CD4-positive, alpha-beta T cell treated with Interleukin-15 for 4 hours (primary cell): ENCODE measurements around the gene TMEM43.
A peak's percentile ranks its signal among the peaks of the same experiment; 100 is the strongest.
"Not testable (repeated sequence)": the region's sequence is repeated elsewhere in the genome, so short reads cannot be mapped to it uniquely, and the experiment has no call there.

Experiments
- DNase-seq: peaks from one replicate; pipeline ENCODE4 v3.0.0-alpha.2; 2020; ENCODE audit warnings: low spot score

The TMEM43 gene, protein sequence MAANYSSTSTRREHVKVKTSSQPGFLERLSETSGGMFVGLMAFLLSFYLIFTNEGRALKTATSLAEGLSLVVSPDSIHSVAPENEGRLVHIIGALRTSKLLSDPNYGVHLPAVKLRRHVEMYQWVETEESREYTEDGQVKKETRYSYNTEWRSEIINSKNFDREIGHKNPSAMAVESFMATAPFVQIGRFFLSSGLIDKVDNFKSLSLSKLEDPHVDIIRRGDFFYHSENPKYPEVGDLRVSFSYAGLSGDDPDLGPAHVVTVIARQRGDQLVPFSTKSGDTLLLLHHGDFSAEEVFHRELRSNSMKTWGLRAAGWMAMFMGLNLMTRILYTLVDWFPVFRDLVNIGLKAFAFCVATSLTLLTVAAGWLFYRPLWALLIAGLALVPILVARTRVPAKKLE

GRCh38 chr3:14124615-14125192 is at the start of gene TMEM43, which contains the start of gene CHCHD4:
Gene TMEM43 (plus strand): TSS chr3:14125052. CDS start chr3:14125194, 142 bp downstream.
Gene CHCHD4 (minus strand): TSS chr3:14124870. CDS start chr3:14124676, 194 bp downstream.
- DNase-seq, result peak; percentile 99

- DNase-seq, result not testable (repeated sequence)
Measured at GRCh38 chr3:14075233-14075632, 49.6 kb upstream of the TMEM43 start.

GRCh38 chr3:14077310-14077709 is 47.5 kb upstream of the TMEM43 start:
- DNase-seq, result no peak

- DNase-seq, result no peak
Measured at GRCh38 chr3:14082108-14082657, 42.7 kb upstream of the TMEM43 start.

DNA sequence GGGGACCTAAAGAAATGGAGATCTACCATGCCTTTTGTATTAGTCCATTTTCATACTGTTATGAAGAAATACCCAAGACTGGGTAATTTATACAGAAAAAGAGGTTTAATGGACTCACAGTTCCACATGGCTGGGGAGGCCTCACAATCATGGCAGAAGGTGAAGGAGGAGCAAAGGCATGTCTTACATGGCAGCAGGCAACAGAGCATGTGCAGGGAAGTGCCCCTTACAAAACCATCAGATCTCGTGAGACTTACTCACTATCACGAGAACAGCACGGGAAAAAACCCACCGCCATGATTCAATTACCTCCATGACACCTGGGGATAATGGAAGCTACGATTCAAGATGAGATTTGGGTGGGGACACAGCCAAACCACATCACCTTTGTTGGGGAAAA is 37.4 kb upstream of the TMEM43 start:
- not testable (repeated sequence) for DNase-seq

DNA sequence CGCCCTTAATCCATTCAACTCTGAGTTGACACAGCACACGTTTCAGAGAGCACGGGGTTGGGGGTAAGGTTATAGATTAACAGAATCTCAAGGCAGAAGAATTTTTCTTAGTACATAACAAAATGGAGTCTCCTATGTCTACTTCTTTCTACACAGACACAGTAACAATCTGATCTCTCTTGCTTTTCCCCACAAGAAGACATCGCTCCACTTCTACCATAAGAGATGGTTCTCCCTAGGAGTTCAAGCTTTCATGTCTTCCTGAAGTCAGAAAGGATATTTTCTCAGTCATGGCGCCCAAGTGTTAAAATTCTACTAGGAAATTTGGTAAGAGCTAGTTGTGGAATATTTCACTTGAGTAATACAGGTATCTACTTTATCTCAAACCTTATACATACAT is 32.9 kb upstream of the TMEM43 start:
- not testable (repeated sequence) for DNase-seq

DNA sequence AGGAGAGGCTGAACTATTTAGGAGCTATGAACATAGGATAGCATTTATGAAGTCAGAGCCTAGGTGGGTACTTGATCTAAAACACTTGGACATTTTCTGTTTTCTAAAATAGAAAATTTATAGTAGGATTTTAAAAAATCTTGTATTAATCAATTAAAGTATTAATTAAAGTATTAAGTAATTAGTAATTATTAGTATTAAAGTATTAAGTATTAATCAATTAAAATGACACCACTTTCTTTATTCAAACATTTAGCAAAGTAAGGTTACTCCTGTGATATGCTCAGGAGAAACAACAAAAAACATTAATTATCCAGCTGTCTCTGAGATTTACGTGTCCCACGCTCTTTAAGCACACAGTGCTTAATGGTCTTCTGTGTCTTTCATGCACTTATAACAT is 32.4 kb upstream of the TMEM43 start:
- DNase-seq, result no peak

- no peak for DNase-seq
Measured at GRCh38 chr3:14093831-14094230, 31.0 kb upstream of the TMEM43 start.

GRCh38 chr3:14096742-14097141 is 28.1 kb upstream of the TMEM43 start:
- DNase-seq, result no peak

- DNase-seq, result no peak
Measured at GRCh38 chr3:14097616-14098391, 27.0 kb upstream of the TMEM43 start.

- not testable (repeated sequence) for DNase-seq
Measured at GRCh38 chr3:14109821-14110220, 15.0 kb upstream of the TMEM43 start.

GRCh38 chr3:14110699-14111098 is 14.2 kb upstream of the TMEM43 start:
- no peak for DNase-seq

GRCh38 chr3:14113965-14114635 is 10.8 kb upstream of the TMEM43 start:
- no peak for DNase-seq

GRCh38 chr3:14117468-14118399 is 7.1 kb upstream of the TMEM43 start:
- no peak for DNase-seq

DNA sequence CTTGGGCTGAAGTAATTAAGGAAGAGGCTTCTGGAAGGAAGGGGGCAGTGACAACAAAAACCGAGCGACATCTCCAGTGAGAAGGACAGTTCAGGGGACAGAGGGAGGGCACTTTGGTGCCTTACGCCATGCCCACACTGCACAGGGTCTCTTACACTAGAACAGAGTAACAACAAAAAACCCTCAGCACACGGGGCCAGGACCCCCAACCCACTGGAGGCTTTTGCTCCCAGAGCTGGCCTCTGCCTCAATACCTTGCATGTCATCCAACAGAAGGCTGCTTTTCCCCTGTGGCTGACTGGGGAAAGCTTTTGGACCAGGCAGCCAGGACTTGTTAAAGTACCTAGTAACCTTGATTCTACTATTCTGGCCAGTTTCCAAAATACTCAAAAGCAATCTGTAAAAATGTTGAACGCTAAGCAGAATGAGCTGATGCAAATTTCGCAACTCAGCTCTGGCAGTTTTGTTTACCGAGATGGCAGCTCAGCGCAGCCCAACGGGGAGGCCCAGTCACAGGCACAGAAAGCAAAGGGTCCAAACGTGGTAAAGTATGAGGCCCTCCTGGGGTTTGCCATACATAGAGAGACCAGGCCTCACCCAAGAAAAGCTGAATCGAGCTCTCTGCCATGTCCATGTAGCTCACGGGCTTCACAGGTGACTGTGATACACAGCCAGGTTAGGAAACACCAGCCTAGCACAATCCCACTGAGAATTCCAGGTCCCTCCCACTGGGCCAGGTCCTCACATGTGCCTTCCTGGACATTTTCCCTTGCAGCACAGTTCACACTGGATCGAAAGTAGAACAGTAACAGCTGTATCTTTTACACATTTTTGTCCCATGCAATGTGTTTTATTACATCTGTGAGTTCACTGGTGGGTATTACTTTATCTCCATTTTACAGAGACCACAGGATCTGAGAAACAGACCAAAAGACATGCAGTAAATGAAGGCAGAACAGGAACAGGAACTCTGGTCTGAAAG is 6.2 kb upstream of the TMEM43 start:
- DNase-seq, result no peak

- DNase-seq, result no peak
Measured at GRCh38 chr3:14119651-14120050, 5.2 kb upstream of the TMEM43 start.

GRCh38 chr3:14120111-14120920 is 4.5 kb upstream of the TMEM43 start:
- no peak for DNase-seq

DNA sequence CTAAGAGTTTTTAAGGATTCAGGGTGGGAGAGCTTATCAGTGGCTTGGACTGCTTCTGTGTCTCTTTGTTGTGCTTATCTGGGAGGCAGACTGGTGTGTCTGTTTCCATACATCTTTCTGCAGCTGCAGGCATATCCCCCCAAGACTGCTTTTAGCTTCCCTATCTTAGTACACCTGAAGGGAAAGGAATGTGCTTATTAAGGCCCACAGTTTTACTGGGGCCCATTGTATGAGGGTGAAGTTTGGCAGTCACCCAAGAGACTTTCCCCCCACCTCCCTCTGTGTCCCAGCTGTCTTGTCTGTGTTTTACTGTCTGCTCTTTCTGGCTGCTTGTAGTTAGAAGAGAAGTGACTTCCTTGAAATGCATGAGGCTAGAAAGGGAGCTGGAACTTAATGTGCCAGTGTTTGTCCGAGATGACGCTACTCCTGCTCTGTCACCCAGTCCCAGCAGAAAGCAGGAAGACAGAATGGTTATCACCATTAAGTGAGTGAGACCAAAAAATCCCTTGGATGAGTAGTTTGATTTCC is 3.9 kb upstream of the TMEM43 start:
- not testable (repeated sequence) for DNase-seq
